ENCODE measurements around the gene SLC2A4RG. TPM values are rescaled to one million over a fixed set of nuclear protein-coding genes. Genes with fewer than 3 reads are reported as not detected.

SLC2A4RG gene
- total RNA-seq, 1 donor from 2014 or later: 50.2 TPM

DNA sequence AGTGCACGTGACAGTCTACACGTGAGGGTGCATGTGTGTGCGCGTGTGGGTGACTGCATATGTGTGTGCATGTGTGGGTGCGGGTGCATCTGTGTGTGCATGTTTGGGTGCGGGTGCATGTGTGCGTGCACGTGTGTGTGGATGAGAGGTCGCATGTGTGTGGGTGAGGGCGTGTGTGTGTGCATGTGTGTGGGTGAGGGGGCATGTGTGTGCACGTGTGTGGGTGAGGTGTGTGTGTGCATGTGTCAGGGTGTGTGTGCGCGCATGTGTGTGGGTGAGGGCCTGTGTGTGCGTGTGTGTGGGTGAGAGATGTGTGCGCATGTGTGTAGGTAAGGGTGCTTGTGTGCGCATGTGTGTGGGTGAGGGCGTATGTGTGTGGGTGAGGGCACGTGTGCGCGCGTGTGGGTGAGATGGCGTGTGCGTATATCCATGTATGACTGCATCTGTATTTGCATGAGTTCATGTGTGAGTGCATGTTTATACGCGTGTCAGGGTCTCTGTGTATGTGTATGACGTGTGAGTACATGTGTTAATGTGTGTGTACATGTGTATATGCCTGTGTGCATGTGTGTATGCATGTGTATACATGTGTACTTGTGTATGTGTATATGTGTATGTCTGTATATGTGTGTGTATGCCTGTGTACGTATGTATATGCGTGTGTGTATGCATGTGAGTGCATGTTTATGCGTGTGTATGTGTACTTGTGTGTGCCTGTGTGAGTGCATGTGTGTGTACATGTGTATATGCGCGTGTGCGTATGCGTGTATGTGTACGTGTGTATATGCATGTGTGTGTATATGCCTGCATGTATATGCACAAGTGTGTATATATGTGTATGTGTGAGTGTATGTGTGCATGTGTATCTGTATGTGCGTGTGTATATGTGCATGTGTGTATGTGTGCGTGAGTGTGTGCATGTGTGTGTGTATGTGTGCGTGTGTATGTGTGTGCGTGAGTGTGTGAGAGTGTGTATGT is 7.2 kb upstream of the SLC2A4RG start:
- DNase-seq (ENCODE audit: low read depth): no peak
- no peaks in the 10 kb centered on the region for H3K27me3 ChIP-seq (ENCODE audit: control insufficient read depth, insufficient read depth, low read length)
- H3K36me3 ChIP-seq (ENCODE audit: control insufficient read depth, insufficient read depth, low read length): peaks cover 1% of the 10 kb centered on the region
- TF ChIP-seq, protein P1, sequence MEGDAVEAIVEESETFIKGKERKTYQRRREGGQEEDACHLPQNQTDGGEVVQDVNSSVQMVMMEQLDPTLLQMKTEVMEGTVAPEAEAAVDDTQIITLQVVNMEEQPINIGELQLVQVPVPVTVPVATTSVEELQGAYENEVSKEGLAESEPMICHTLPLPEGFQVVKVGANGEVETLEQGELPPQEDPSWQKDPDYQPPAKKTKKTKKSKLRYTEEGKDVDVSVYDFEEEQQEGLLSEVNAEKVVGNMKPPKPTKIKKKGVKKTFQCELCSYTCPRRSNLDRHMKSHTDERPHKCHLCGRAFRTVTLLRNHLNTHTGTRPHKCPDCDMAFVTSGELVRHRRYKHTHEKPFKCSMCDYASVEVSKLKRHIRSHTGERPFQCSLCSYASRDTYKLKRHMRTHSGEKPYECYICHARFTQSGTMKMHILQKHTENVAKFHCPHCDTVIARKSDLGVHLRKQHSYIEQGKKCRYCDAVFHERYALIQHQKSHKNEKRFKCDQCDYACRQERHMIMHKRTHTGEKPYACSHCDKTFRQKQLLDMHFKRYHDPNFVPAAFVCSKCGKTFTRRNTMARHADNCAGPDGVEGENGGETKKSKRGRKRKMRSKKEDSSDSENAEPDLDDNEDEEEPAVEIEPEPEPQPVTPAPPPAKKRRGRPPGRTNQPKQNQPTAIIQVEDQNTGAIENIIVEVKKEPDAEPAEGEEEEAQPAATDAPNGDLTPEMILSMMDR (IDR thresholded peaks at IDR 0.05; ENCODE audit: insufficient read depth, low read length, poor library complexity, severe bottlenecking): no peak
- H3K4me3 ChIP-seq (ENCODE audit: low read depth, low read length): no peak overlapping the region

DNA sequence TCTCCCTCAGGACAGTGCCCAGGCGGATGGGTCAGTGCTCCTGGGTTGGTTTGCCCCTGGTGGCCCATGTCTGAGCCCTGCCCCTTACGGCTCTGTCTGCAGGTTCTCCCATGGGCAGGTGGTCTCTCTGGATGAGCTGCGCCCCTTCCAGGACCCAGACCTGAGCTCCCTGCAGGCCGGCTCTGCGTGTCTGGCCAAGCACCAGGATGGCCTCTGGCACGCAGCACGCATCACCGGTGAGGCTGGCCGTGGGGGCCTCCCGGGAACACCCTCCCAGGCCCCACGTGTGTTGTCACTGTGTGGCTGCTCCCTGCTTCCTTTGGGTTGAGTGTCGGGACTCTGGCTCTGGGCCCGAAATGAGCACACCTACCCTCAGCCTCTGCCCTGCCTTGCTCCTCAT is 6.5 kb upstream of the SLC2A4RG start:
- TF ChIP-seq, protein P1 (IDR thresholded peaks at IDR 0.05; ENCODE audit: insufficient read depth, low read length, poor library complexity, severe bottlenecking): no peak
- H3K4me3 ChIP-seq (ENCODE audit: low read depth, low read length): no peak overlapping the region

DNA sequence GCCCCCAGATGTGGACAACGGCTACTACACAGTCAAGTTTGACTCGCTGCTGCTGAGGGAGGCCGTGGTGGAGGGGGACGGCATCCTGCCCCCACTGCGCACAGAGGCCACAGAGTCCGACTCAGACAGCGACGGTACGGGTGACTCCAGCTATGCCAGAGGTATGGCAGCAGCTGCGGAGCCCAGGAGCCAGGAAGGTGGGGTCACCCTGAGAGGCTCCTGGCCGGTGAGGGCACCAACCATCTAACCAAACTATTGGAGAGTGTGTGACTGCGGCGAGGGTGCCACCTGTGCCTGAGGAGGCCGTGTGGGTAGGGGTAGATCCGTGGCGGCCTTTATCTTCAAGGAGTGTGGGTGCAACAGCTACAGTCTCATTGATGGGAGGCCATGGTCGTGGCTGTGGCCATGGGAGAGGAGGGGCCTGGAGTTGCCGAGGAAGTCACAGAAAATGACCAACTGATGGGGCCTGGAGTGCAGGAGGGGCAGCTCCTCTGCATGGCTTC is 5.9 kb upstream of the SLC2A4RG start:
- no peak for DNase-seq (ENCODE audit: low read depth)
- Histone ChIP-seq H3K36me3 (ENCODE audit: control insufficient read depth, insufficient read depth, low read length) (peaks cover 1% of the 10 kb centered on the region), H3K27me3 (ENCODE audit: control insufficient read depth, insufficient read depth, low read length) (no peaks in the 10 kb centered on the region), H3K4me3 (ENCODE audit: low read depth, low read length) (no peak overlapping the region)
- TF ChIP-seq, protein P1 (IDR thresholded peaks at IDR 0.05; ENCODE audit: insufficient read depth, low read length, poor library complexity, severe bottlenecking): no peak

More for the DNA sequence above, 6.5 kb upstream of the SLC2A4RG start:
- Histone ChIP-seq H3K36me3 (ENCODE audit: control insufficient read depth, insufficient read depth, low read length) (peaks cover 1% of the 10 kb centered on the region), H3K27me3 (ENCODE audit: control insufficient read depth, insufficient read depth, low read length) (no peaks in the 10 kb centered on the region)
- no peak for DNase-seq (ENCODE audit: low read depth)

DNA sequence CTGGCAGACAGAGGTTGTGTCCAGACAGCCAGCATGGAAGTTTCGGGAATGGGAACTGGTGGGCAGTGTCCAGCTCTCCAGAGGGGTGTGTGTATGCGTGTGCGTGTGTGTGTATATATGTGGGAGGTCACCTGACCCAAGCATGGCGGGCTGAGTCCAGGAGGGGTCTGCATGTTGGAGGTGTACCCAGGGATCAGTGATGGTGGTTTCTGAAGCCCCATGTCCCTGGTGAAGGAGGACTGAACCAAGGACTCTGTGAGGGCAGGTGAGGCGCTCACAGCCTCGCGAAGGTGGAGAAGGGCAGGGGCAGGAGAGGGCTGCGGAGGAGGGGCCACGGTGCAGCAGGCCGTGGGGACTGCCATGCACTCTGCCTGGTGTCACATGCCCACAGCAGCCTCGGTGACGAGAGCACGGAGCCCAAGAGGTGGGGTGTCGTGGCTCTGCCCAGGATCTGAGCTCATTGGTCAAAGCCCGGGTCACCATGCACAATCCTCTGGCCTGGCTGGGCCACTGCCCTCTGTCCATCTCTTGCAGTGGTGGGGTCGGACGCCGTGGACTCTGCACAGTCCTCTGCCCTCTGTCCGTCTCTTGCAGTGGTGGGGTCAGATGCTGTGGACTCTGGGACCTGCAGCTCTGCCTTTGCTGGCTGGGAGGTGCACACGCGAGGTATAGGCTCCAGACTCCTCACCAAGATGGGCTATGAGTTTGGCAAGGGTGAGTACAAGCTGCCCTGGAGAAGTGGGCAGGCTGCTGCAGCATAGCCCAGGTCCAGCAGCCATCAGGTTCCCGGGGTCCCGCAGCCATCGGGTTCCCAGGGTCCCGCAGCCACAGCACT is 5.2 kb upstream of the SLC2A4RG start:
- Histone ChIP-seq H3K36me3 (ENCODE audit: control insufficient read depth, insufficient read depth, low read length) (peaks cover 1% of the 10 kb centered on the region), H3K4me3 (ENCODE audit: low read depth, low read length) (no peak overlapping the region), H3K27me3 (ENCODE audit: control insufficient read depth, insufficient read depth, low read length) (no peaks in the 10 kb centered on the region)
- no peak for DNase-seq (ENCODE audit: low read depth)
- TF ChIP-seq, protein P1 (IDR thresholded peaks at IDR 0.05; ENCODE audit: insufficient read depth, low read length, poor library complexity, severe bottlenecking): no peak

DNA sequence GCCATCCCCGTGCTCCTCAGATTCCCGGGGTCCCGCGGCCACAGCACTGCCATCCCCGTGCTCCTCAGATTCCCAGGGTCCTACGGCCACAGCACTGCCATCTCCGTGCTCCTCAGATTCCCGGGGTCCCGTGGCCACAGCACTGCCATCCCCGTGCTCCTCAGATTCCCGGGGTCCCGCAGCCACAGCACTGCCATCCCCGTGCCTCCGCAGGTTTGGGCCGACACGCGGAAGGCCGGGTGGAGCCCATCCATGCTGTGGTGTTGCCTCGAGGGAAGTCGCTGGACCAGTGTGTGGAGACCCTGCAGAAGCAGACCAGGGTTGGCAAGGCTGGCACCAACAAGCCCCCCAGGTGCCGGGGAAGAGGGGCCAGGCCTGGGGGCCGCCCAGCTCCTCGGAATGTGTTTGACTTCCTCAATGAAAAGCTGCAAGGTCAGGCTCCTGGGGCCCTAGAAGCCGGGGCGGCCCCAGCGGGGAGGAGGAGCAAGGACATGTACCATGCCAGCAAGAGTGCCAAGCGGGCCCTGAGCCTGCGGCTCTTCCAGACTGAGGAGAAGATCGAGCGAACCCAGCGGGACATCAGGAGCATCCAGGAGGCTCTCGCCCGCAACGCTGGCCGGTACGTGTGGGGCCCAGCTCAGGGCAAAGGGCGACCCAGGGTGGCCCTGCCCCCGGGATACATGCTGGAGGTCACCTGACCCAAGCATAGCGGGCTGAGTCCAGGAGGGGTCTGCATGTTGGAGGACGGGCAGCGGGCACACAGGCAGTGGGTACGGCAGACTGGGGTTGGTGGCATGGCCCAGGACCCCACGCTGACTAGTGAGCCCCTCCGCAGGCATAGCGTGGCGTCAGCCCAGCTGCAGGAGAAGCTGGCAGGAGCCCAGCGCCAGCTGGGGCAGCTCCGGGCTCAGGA is 4.4 kb upstream of the SLC2A4RG start:
- no peak overlapping the region for H3K4me3 ChIP-seq (ENCODE audit: low read depth, low read length)
- H3K36me3 ChIP-seq (ENCODE audit: control insufficient read depth, insufficient read depth, low read length): peaks cover 1% of the 10 kb centered on the region

More for the DNA sequence above, 4.4 kb upstream of the SLC2A4RG start:
- TF ChIP-seq, protein P1 (IDR thresholded peaks at IDR 0.05; ENCODE audit: insufficient read depth, low read length, poor library complexity, severe bottlenecking): no peak
- no peaks in the 10 kb centered on the region for H3K27me3 ChIP-seq (ENCODE audit: control insufficient read depth, insufficient read depth, low read length)
- no peak for DNase-seq (ENCODE audit: low read depth)

Data from kidney epithelial cell (primary cell).